ENCODE measurements around the gene LIMA1.
"Not testable (repeated sequence)": the region's sequence is repeated elsewhere in the genome, so short reads cannot be mapped to it uniquely, and the experiment has no call there.

Gene LIMA1

GRCh38 chr12:50283229-50283923 is at the start of gene LIMA1:
Gene LIMA1 (minus strand): TSS chr12:50283520. CDS start chr12:50248751, 34,769 bp downstream.
- DNase-seq (ENCODE audit: low read depth), result peak; percentile 84

GRCh38 chr12:50331745-50332144 is 48.4 kb upstream of the LIMA1 start:
- no peak for DNase-seq (ENCODE audit: low read depth)

GRCh38 chr12:50328664-50329063 is 45.3 kb upstream of the LIMA1 start:
- DNase-seq (ENCODE audit: low read depth), result not testable (repeated sequence)

- no peak for DNase-seq (ENCODE audit: low read depth)
These were observed 43.4 kb upstream of the LIMA1 start for GRCh38 chr12:50326590-50327284.

GRCh38 chr12:50325890-50326391 is 42.6 kb upstream of the LIMA1 start:
- no peak for DNase-seq (ENCODE audit: low read depth)

- DNase-seq (ENCODE audit: low read depth), result not testable (repeated sequence)
These were observed 41.5 kb upstream of the LIMA1 start for GRCh38 chr12:50324770-50325169.

GRCh38 chr12:50324077-50324476 is 40.8 kb upstream of the LIMA1 start:
- DNase-seq (ENCODE audit: low read depth), result not testable (repeated sequence)

GRCh38 chr12:50322206-50322605 is 38.9 kb upstream of the LIMA1 start:
- no peak for DNase-seq (ENCODE audit: low read depth)

GRCh38 chr12:50317203-50317602 is 33.9 kb upstream of the LIMA1 start:
- no peak for DNase-seq (ENCODE audit: low read depth)

- DNase-seq (ENCODE audit: low read depth), result no peak
These were observed 32.5 kb upstream of the LIMA1 start for GRCh38 chr12:50315803-50316202.

GRCh38 chr12:50314636-50315312 is 31.5 kb upstream of the LIMA1 start:
- no peak for DNase-seq (ENCODE audit: low read depth)

- not testable (repeated sequence) for DNase-seq (ENCODE audit: low read depth)
These were observed 30.7 kb upstream of the LIMA1 start for GRCh38 chr12:50313971-50314370.

GRCh38 chr12:50313256-50313931 is 30.1 kb upstream of the LIMA1 start:
- no peak for DNase-seq (ENCODE audit: low read depth)

GRCh38 chr12:50311858-50312609 is 28.7 kb upstream of the LIMA1 start:
- DNase-seq (ENCODE audit: low read depth), result not testable (repeated sequence)

GRCh38 chr12:50309950-50310349 is 26.6 kb upstream of the LIMA1 start:
- no peak for DNase-seq (ENCODE audit: low read depth)

- no peak for DNase-seq (ENCODE audit: low read depth)
These were observed 19.4 kb upstream of the LIMA1 start for GRCh38 chr12:50302686-50303085.

- no peak for DNase-seq (ENCODE audit: low read depth)
These were observed 14.7 kb upstream of the LIMA1 start for GRCh38 chr12:50297996-50298395.

GRCh38 chr12:50297027-50297426 is 13.7 kb upstream of the LIMA1 start:
- DNase-seq (ENCODE audit: low read depth), result no peak

- DNase-seq (ENCODE audit: low read depth), result no peak
These were observed 13.2 kb upstream of the LIMA1 start for GRCh38 chr12:50296554-50296953.

- no peak for DNase-seq (ENCODE audit: low read depth)
These were observed 8.1 kb upstream of the LIMA1 start for GRCh38 chr12:50291377-50291776.

- DNase-seq (ENCODE audit: low read depth), result not testable (repeated sequence)
These were observed 7.4 kb upstream of the LIMA1 start for GRCh38 chr12:50290692-50291091.

All from stimulated activated CD8-positive, alpha-beta memory T cell treated with anti-CD3 and anti-CD28 coated beads, Interleukin-7, amount 100 ng/mL, for 24 hours (primary cell).